ENCODE results near the gene NELL1.

DNA sequence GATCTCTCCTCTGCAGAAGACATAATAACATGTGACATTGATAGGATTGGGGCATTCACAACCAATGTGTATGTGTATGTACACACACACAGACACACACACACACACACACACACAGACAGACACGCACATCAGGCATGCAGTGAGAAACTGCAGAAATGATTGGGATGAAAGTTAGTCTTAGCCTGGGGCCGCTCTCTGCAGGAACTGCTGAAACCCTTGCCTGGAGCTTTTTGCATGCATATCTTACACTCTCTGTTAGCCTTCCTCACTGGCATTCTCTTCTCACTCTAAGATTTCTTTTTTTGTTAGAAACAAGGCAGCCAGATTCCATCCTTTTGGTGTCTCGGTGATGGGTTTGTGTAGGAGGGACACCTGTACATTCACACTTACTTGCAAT, 337.9 kb downstream of the NELL1 start:
- TF ChIP-seq, protein P1, sequence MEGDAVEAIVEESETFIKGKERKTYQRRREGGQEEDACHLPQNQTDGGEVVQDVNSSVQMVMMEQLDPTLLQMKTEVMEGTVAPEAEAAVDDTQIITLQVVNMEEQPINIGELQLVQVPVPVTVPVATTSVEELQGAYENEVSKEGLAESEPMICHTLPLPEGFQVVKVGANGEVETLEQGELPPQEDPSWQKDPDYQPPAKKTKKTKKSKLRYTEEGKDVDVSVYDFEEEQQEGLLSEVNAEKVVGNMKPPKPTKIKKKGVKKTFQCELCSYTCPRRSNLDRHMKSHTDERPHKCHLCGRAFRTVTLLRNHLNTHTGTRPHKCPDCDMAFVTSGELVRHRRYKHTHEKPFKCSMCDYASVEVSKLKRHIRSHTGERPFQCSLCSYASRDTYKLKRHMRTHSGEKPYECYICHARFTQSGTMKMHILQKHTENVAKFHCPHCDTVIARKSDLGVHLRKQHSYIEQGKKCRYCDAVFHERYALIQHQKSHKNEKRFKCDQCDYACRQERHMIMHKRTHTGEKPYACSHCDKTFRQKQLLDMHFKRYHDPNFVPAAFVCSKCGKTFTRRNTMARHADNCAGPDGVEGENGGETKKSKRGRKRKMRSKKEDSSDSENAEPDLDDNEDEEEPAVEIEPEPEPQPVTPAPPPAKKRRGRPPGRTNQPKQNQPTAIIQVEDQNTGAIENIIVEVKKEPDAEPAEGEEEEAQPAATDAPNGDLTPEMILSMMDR (IDR thresholded peaks at IDR 0.05): no peak
- TF ChIP-seq POLR2A (IDR thresholded peaks at IDR 0.05): no peak
- no peak for TF ChIP-seq EP300 (IDR thresholded peaks at IDR 0.05; ENCODE audit: low read depth)
- no peak for TF ChIP-seq POLR2AphosphoS5 (IDR thresholded peaks at IDR 0.05)

Data from transverse colon (tissue), 4 donors.